Stimulated activated CD4-positive, alpha-beta T cell treated with anti-CD3 and anti-CD28 coated beads, Interleukin-2, amount 100 ng/mL, for 4 hours (primary cell): Measurements from ENCODE around the gene MYPN.
"Not testable (repeated sequence)": the region's sequence is repeated elsewhere in the genome, so short reads cannot be mapped to it uniquely, and the experiment has no call there.

Experiments used
- DNase-seq: peaks from one replicate; pipeline ENCODE4 v3.0.0-alpha.2; 2020; ENCODE audit warnings: low read depth

Gene MYPN

DNA sequence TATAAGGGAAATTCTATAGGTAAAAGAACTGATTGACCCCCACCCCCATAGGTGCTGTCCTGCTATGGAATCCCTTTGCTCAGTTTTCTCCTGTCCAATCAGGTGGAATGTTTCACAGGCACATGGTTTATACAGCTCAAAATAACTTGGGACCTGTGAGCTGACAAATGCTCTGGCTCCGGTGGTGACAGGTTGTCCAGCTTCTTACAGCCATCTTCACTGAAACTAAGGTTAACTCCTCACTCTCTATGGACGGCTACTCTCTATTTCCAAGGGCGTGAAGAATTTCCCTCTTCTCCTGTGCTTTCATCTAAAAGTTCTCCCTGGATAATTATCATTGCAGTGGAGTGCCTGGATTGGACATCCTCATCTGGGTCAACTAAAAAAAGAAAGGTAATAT, at the start of gene MYPN:
Gene MYPN (plus strand): TSS at position 158 of the 400 bp plus-strand sequence. CDS start 11,951 bp downstream, outside the sequence.
- DNase-seq: no peak

- no peak for DNase-seq
These were observed 42.3 kb upstream of the MYPN start for GRCh38 chr10:68067029-68067428.

- no peak for DNase-seq
These were observed 41.8 kb upstream of the MYPN start for GRCh38 chr10:68067508-68067907.

- no peak for DNase-seq
These were observed 35.7 kb upstream of the MYPN start for GRCh38 chr10:68073631-68074030.

- no peak for DNase-seq
These were observed 35.1 kb upstream of the MYPN start for GRCh38 chr10:68074031-68074774.

DNA sequence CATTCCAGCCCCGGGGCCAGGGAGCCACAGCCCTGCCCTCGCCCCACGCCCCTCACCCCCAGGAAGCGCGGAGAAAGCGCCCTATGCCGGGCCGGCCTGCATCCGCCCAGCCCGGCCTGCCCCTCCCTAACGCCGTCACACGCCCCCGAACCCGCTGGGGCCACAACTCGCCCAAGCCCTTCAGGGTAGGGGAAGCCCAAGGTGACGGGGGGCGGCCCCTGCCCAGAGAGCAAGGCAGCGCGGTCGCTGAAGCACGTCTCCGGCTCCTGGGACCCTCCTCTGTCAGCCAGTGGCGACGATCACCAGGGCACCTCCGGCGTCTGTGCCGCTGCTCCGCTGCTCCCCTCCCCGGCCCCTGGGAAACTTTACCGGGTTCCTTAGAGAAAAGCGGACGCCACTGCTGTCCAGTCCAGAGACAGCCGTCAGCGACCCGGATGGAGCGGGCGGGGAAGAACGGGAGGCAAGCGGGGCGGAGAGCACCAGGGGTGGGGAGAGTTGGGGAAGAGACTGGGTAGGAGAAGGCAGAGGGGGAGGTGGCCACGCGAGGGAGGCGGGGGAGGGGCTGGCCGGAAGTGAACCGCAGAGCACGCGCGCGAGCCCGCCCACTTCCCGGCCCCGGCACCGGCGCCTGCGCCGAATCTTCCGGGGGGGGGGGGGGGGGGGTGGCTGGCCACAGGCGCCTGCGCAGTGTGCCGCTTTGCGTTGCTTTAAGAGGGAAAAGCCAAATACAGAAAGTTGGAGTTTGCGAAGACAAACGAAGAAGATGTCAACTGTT, 34.3 kb upstream of the MYPN start, which contains the start of gene HERC4:
Gene HERC4 (minus strand): TSS at position 509 of the 775 bp plus-strand sequence. CDS start 2,175 bp downstream, outside the sequence.
- DNase-seq: peak; percentile 86

GRCh38 chr10:68075550-68076004, 33.7 kb upstream of the MYPN start:
- DNase-seq: no peak

- not testable (repeated sequence) for DNase-seq
These were observed 33.2 kb upstream of the MYPN start for GRCh38 chr10:68076081-68076480.

DNA sequence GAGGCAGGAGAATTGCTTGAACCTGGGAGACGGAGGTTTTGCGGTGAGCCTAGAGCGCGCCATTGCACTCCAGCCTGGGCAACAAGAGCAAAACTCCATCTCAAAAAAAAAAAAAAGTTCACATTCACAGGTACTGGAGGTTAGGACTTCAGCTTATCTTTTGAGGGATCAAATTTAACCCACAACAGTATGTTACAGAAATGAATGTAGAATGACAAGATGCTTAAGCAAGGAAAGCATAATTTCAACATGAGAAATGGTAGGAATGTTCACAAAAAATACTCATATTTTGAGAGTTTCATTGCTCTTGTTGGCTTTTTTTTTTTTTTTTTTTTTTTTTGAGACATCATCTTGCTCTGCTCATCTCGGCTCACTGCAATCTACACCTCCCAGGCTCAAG, 32.3 kb upstream of the MYPN start:
- no peak for DNase-seq

- DNase-seq: no peak
These were observed 29.9 kb upstream of the MYPN start for GRCh38 chr10:68079434-68079833.

DNA sequence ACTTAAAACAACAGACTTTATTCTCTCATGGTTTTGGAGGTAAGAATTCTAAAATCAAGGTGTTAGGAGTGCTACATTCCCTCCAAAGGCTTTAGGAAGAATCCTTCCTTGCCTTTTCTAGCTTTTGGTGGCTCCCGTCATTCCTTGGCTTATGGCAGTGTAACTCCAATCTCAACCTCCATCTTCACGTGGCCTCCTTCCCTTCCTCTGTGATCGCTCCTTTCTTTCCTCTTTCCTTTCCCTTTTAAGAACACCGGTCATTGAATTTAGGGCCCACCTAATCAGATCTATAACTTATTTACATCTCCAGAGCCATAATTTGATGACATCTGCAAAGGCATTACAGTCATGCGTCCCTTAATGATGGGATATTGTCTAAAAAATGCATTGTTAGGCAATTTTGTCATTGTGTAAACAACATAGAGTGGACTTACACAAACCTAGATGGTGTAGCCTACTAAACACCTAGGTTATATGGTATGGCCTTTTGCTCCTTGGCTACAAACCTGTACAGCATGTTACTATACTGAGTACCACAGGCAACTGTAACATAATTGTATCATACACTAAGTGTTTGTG, 28.3 kb upstream of the MYPN start:
- DNase-seq: no peak

- DNase-seq: no peak
These were observed 27.4 kb upstream of the MYPN start for GRCh38 chr10:68081916-68082315.

DNA sequence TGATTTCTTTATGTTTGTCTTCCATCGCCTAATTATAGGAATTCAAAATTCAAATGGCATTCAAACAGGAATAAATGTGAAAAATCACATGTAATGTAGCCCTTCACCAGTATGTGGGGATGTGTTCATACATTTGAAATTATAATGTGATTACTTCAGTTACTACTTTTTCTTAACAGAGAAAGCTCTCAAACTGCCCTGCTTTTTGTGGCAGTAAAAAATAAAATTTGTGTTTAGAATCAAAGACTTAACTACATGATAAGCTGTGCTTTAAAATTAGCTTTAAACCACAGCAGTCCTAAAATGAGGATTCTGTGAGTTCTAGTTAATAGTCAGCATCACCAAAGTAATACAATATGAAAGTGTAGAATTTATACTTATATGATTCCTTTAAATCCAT, 26.4 kb upstream of the MYPN start:
- DNase-seq: no peak

DNA sequence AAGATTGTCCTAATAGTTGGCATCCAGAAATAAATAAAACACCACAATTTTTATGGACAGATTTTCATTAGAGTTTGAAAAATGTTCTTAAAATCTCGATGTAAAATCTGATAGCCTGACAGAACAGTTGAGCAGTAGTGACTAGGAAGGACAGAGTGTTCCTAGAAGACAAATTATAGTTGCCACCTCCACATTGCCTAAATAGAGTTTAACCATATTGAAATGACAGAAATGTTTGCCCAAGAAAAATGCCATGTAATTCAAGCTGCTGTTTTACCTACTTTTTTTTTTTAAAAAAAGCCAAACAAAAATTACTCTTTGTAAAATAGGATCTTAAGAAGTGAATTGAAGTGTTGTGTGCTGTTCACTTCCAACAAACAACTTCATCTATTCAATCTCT, 25.3 kb upstream of the MYPN start:
- no peak for DNase-seq

DNA sequence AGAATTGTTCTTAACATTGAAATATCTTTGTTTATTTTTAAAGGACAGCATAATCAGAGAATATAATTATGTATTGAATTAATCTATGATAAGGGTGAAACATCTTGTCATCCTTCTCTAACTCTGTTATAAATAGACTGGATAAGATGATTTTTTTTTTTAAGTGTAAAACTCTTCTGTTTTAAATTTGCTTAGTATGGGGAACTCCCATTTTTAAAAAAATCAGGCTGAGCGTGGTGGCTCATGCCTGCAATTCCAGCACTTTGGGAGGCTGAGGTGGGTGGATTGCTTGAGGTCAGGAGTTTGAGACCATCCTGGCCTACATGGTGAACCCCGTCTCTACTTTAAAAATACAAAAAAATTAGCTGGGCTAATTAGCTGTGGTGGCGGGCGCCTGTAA, 24.8 kb upstream of the MYPN start:
- DNase-seq: no peak

DNA sequence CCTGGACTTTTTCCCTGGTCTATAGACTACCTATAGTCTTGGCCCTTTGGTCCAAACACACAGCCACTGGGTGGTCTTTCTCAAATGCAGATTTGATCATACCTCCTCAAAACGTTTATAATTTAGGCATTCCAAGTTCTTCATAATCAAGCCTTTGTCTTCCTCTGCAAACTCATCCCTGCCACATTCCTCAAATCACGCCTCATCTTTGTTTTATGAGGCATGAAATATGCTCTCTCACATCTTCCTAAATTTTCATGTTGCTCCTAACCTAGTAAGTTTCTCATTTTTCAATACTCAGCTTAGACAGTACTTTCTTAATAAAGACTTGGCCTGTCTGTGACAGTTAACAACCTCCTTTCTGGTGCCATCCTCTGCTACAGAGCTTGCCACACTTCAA, 23.3 kb upstream of the MYPN start:
- DNase-seq: no peak

GRCh38 chr10:68086910-68087684, 22.2 kb upstream of the MYPN start:
- DNase-seq: no peak

DNA sequence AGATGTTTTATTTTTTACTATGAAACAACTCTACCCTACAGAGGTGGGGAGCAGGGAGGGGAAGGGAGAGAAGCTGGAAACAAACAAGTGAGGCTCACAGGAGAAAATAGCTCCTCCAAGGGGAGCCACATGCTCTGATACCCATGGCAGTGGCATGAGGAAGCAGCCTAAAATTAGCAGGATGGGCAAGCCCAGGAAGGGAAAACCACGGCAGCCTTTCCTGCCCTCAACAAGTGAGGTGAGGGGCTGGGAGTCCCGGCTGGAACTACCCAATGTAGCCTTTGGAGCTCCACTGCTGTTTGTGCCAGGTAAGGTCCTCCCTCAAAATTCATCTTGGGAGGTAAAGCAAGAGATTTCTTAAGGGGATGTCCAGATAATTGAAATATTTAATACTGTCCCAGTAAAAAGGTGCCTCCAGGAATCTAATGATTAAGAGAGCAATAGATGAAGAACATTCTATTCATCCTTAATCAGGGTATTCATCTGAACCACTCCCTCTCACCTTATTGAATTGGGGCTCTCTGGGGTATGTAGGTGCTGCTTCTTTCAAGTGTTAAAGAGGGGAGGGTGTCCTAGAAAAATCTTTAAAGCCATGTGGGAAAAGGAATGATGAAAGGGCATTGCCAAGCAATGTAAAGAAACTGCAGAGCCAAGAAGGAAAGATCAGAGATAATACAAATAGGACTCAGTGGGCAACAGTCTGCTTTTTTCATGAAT, 21.4 kb upstream of the MYPN start:
- DNase-seq: no peak

DNA sequence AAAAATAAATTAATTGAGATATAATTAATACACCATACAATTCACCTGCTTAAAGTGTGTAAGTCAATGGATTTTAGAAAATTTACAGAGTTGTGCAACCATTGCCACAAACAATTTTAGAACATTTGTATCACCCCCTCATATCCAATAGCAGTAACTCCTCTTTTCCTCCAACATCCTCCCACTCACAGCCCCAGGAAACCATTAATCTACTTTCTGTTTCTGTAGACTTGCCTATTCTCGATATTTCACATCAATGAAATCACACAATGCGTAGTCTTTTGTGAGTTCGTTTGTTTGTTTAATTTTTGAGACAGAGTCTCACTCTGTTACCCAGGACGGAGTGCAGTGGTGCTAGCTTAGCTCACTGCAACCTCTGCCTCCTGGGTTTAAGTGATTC, 20.5 kb upstream of the MYPN start:
- DNase-seq: no peak

- DNase-seq: no peak
These were observed 18.7 kb upstream of the MYPN start for GRCh38 chr10:68090586-68090985.

GRCh38 chr10:68092512-68092911, 16.8 kb upstream of the MYPN start:
- no peak for DNase-seq
